Measurements from ENCODE around the gene KRT78. TPM values are rescaled to one million over a fixed set of nuclear protein-coding genes. Genes with fewer than 3 reads are reported as not detected.

KRT78 gene
- total RNA-seq, 2 experiments from 2014 or later, result not detected

DNA sequence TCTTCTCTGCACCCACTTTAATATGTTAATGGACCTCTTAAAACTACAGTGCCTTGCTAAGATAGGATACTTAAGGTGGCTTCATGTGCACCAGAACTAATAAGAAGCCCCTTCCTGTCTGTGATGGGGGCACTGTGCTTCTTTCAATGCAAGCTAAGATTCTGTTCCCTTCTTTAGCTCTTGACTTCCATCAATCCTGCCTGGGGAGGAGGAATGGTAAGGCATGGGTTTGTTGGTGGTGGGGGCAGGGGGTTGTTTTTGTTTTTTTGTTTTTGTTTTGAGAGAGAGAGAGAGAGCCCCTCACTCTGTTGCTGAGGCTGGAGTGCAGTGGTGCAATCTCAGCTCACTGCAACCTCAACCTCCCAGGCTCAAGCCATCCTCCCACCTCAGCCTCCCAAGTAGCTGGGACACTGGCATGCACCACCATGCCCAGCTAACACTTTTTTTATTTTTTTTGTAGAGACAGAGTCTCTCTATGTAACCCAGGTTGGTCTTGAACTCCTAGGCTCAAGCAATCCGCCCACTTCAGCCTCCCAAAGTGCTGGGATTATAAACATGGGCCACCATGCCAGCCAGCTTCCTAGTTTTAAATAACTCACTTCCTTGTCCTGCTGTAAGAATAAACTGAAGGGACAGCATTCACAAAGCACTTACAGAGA is 48.4 kb downstream of the KRT78 start:
- ATAC-seq (ENCODE audit: poor library complexity), result no peak
- DNase-seq, result no peak
- no peaks in the 10 kb centered on the region for H3K36me3 ChIP-seq (ENCODE audit: insufficient read depth, low read length)
- H3K27ac ChIP-seq (ENCODE audit: low read depth in 1 of 2, low read length in 2 of 2), result no peak overlapping the region
- H3K4me1 Mint-ChIP-seq (ENCODE audit: low read depth), result no peaks in the 10 kb centered on the region
- no peaks in the 10 kb centered on the region for H3K9me3 Mint-ChIP-seq
- CTCF ChIA-PET, result interaction anchor here (0.6 to 0.7 kb wide), 2 partner anchors 17 to 89 kb away, joined by 3 read pairs; no protein-coding TSS in a partner anchor
- POLR2A ChIA-PET, result no interaction called here
- no peak overlapping the region for H3K4me3 Mint-ChIP-seq
- no peaks in the 10 kb centered on the region for H3K4me1 ChIP-seq (ENCODE audit: insufficient read depth, low read length)
- H3K9me3 ChIP-seq (ENCODE audit: control insufficient read depth in 1 of 2, insufficient read depth in 1 of 2, low read length in 2 of 2), result no peaks in the 10 kb centered on the region
- H3K27me3 Mint-ChIP-seq, result no peaks in the 10 kb centered on the region
- intact Hi-C loops (cut with DNase I, micrococcal nuclease), result no loop called here
- H3K27ac Mint-ChIP-seq, result no peak overlapping the region
- peaks cover 0 to 2% of the 10 kb centered on the region in 2 experiments for H3K27me3 ChIP-seq (ENCODE audit: control insufficient read depth in 1 of 2, insufficient read depth in 2 of 2, low read length in 2 of 2)
- no peaks in the 10 kb centered on the region for H3K36me3 Mint-ChIP-seq (ENCODE audit: low read depth)
- TF ChIP-seq, protein P1, sequence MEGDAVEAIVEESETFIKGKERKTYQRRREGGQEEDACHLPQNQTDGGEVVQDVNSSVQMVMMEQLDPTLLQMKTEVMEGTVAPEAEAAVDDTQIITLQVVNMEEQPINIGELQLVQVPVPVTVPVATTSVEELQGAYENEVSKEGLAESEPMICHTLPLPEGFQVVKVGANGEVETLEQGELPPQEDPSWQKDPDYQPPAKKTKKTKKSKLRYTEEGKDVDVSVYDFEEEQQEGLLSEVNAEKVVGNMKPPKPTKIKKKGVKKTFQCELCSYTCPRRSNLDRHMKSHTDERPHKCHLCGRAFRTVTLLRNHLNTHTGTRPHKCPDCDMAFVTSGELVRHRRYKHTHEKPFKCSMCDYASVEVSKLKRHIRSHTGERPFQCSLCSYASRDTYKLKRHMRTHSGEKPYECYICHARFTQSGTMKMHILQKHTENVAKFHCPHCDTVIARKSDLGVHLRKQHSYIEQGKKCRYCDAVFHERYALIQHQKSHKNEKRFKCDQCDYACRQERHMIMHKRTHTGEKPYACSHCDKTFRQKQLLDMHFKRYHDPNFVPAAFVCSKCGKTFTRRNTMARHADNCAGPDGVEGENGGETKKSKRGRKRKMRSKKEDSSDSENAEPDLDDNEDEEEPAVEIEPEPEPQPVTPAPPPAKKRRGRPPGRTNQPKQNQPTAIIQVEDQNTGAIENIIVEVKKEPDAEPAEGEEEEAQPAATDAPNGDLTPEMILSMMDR (IDR thresholded peaks at IDR 0.05), result no peak
- no peak overlapping the region for H3K4me3 ChIP-seq (ENCODE audit: low read length)

DNA sequence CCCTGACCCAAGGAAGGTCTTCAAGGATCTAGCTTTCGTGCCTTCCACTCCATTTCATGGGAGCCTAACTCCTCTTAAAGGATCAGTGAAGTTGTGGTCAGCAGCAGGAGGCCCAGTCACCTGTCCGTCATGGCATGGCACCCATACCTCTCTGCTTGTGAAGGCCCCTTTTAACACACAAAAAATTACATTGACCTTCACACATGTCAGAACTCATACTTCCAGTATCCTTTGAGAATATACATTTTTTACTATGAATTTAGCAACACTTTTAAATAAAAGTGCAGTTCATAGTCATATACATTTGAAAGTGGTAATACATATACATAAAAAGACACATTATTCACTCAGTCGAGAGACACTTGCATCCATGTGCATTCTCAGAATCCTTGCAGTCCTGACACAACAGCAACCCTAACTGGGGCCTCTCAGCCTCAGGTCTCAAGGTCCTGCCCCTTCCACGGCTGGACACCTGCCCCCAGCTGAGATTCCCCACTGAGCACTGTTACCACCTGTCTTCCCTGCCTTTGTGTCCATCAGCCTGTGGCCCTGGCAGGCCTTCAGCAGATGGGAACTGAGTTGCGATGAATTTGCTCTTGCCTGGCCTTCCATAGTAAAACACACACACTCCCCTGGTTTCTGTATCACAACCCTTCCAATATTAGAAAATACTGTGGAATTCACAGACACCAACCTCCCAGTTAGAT is 49.1 kb downstream of the KRT78 start:
- TF ChIP-seq, protein P1 (IDR thresholded peaks at IDR 0.05), result no peak
- H3K27me3 ChIP-seq (ENCODE audit: control insufficient read depth in 1 of 2, insufficient read depth in 2 of 2, low read length in 2 of 2), result peaks cover 0 to 2% of the 10 kb centered on the region in 2 experiments
- H3K4me3 Mint-ChIP-seq, result no peak overlapping the region
- no peaks in the 10 kb centered on the region for H3K9me3 ChIP-seq (ENCODE audit: control insufficient read depth in 1 of 2, insufficient read depth in 1 of 2, low read length in 2 of 2)
- no peaks in the 10 kb centered on the region for H3K4me1 ChIP-seq (ENCODE audit: insufficient read depth, low read length)
- no peak overlapping the region for H3K27ac Mint-ChIP-seq
- H3K27me3 Mint-ChIP-seq, result no peaks in the 10 kb centered on the region
- no peak for DNase-seq
- no peaks in the 10 kb centered on the region for H3K4me1 Mint-ChIP-seq (ENCODE audit: low read depth)
- POLR2A ChIA-PET, result no interaction called here
- H3K36me3 ChIP-seq (ENCODE audit: insufficient read depth, low read length), result no peaks in the 10 kb centered on the region
- intact Hi-C loops (cut with DNase I, micrococcal nuclease), result no loop called here
- no peak for ATAC-seq (ENCODE audit: poor library complexity)
- H3K27ac ChIP-seq (ENCODE audit: low read depth in 1 of 2, low read length in 2 of 2), result no peak overlapping the region
- no peak overlapping the region for H3K4me3 ChIP-seq (ENCODE audit: low read length)
- CTCF ChIA-PET, result no interaction called here
- H3K9me3 Mint-ChIP-seq, result no peaks in the 10 kb centered on the region
- no peaks in the 10 kb centered on the region for H3K36me3 Mint-ChIP-seq (ENCODE audit: low read depth)

DNA sequence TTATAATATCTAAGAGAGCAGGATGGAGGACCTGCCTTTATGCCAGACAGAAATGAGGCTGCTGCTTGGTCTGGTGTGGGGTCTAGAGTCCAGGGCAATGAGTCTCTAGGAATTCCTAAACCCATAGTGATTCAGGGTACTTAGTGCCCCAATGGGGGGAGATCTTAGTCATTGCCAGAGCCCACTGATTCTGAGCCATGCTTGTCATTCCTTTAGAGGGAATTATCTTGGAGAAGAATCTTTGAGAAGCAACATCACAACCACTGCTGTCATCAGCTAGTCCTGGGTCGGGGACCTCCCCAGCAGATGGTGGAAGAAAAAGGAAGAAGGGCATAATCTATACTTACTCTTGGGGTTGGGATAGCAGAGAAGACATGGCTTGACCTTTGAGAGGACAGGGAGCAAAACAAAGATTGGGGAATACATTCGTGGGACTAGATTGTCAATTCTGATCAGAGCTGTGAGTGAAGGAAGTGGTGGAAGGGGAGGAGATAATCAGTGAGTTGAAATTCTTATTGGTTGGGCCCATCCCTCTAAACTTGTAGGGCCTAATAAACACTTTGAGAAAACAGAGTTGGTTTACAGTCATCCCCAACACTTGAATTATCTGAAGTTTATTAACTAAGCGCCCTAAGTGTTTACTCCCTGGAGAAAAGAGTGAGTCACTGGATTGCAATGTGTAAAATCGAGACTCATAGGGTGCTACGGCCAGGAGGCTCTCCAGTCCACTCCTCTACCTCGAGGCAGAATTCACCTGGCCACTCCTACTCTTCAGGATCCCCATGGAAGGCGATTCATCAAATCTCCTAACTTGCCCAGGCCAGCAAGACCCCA is 49.9 kb downstream of the KRT78 start:
- Histone ChIP-seq H3K4me1 (ENCODE audit: insufficient read depth, low read length) (no peaks in the 10 kb centered on the region), H3K36me3 (ENCODE audit: insufficient read depth, low read length) (no peaks in the 10 kb centered on the region), H3K4me3 (ENCODE audit: low read length) (no peak overlapping the region), H3K9me3 (ENCODE audit: control insufficient read depth in 1 of 2, insufficient read depth in 1 of 2, low read length in 2 of 2) (no peaks in the 10 kb centered on the region), H3K27me3 (ENCODE audit: control insufficient read depth in 1 of 2, insufficient read depth in 2 of 2, low read length in 2 of 2) (peaks cover 0 to 4% of the 10 kb centered on the region in 2 experiments), H3K27ac (ENCODE audit: low read depth in 1 of 2, low read length in 2 of 2) (no peak overlapping the region)
- Mint-ChIP-seq H3K36me3 (ENCODE audit: low read depth) (no peaks in the 10 kb centered on the region), H3K27ac (no peak overlapping the region), H3K9me3 (no peaks in the 10 kb centered on the region), H3K4me1 (ENCODE audit: low read depth) (peaks cover 5% of the 10 kb centered on the region), H3K27me3 (no peaks in the 10 kb centered on the region), H3K4me3 (no peak overlapping the region)
- TF ChIP-seq, protein P1 (IDR thresholded peaks at IDR 0.05), result no peak
- ChIA-PET CTCF (no interaction called here), POLR2A (interaction anchor here (0.6 kb wide), 1 partner anchor 1669 kb away, joined by 4 read pairs; no protein-coding TSS in a partner anchor)
- no peak for DNase-seq
- intact Hi-C loops (cut with DNase I, micrococcal nuclease), result no loop called here
- no peak for ATAC-seq (ENCODE audit: poor library complexity)

All from CD4-positive, alpha-beta T cell (primary cell).